Neural cell (in vitro differentiated cells): ENCODE results near the gene MAPT.

Experiments used
- CTCF ChIP-seq: fragments of 450-650 bp; IDR thresholded peaks from 2 replicates; pipeline ENCODE4 v1.5.1; 2014; ENCODE audit warnings: antibody characterized with exemption, mild to moderate bottlenecking, moderate library complexity; ENCODE audit not compliant: poor library complexity, severe bottlenecking
- EP300 ChIP-seq: fragments of 450-650 bp; conservative IDR thresholded peaks from 2 replicates; pipeline ENCODE4 v1.6.1; 2014; ENCODE audit warnings: antibody characterized with exemption, mild to moderate bottlenecking, moderate library complexity; ENCODE audit not compliant: poor library complexity, severe bottlenecking
- EZH2 ChIP-seq: fragments of 200-600, 300-800 bp; shearing (Covaris generic), sonication (generic); IDR thresholded peaks from 2 replicates; pipeline ENCODE4 v1.6.1; 2014; ENCODE audit warnings: antibody characterized with exemption, low read length, borderline replicate concordance, mild to moderate bottlenecking; ENCODE audit not compliant: insufficient read depth, poor library complexity, severe bottlenecking
- POLR2AphosphoS5 ChIP-seq: IDR thresholded peaks from 2 replicates; pipeline ENCODE4 v1.6.1; 2012
- RAD21 ChIP-seq: fragments of 450-650 bp; conservative IDR thresholded peaks from 2 replicates; pipeline ENCODE4 v1.6.1; 2014; ENCODE audit warnings: antibody characterized with exemption, mild to moderate bottlenecking, moderate library complexity
- REST ChIP-seq: IDR thresholded peaks from 2 replicates; pipeline ENCODE4 v1.6.1; 2012; ENCODE audit warnings: borderline replicate concordance
- SMC3 ChIP-seq: fragments of 450-650 bp; conservative IDR thresholded peaks from 2 replicates; pipeline ENCODE4 v1.6.1; 2014; ENCODE audit warnings: antibody characterized with exemption, mild to moderate bottlenecking, moderate library complexity; ENCODE audit not compliant: poor library complexity
- TAF1 ChIP-seq: IDR thresholded peaks from 2 replicates; pipeline ENCODE4 v1.6.1; 2012; ENCODE audit warnings: low read depth

GRCh38 chr17:46012506-46013079, 118.2 kb downstream of the MAPT start:
- TF ChIP-seq EZH2 (no peak), CTCF (no peak), TAF1 (no peak), SMC3 (no peak), POLR2AphosphoS5 (no peak), REST (no peak), RAD21 (no peak), EP300 (no peak)
